Glomerular visceral epithelial cell (primary cell): ENCODE results near the gene FAM72C.
"Not testable (repeated sequence)": the region's sequence is repeated elsewhere in the genome, so short reads cannot be mapped to it uniquely, and the experiment has no call there.

Experiments used
- DNase-seq: peaks from one replicate; pipeline ENCODE4 v3.0.0-alpha.2; 2016; ENCODE audit errors: extremely low spot score

FAM72C gene

DNA sequence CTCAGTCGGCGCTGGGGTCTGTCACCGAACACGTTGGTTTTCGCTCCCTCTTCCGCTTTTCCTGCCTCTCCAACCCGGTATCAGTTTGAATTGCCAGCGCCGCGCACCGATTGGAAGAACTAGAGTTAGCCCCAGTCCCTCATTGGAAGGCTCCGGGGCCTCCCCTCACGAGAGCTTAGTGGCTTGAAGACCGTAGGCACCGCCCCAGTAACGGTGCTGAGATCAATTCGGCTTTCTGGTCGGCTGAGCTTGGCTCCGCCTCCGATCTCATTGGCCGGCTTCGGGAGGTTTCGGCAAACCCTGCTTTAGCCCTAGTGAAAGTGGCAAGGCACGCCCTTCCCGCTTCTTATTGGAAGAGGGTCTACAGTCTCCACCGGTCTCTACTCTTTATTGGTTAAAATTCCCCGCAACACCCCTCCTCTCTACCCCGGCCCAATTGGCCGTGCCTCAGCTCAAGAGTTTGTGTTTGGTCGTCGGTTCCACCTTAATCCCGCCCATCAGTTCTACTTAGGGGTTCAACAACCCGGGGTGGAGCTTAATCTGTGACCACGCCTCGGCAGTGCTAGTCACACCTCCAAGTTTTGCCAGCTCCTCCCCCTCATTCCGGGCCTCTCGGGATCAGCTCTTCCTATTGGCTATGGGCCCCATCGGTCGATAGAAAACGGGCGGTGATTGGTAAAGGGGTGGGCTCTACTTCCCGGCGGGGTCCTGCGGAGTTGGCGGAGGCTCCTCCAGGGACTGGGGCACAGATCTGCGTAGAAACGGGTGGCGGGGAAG is at the start of gene FAM72C:
FAM72C (minus strand) TSS at position 63 of the 777 bp plus-strand sequence. CDS start 845 bp downstream, outside the sequence.
- DNase-seq, result not testable (repeated sequence)

- DNase-seq, result not testable (repeated sequence)
Observed at GRCh38 chr1:144020001-144020738, 48.4 kb upstream of the FAM72C start.

GRCh38 chr1:144019101-144019500 is 47.3 kb upstream of the FAM72C start:
- DNase-seq, result not testable (repeated sequence)

GRCh38 chr1:144015180-144015966 is 43.6 kb upstream of the FAM72C start:
- not testable (repeated sequence) for DNase-seq

- not testable (repeated sequence) for DNase-seq
Observed at GRCh38 chr1:144014528-144014927, 42.7 kb upstream of the FAM72C start.

DNA sequence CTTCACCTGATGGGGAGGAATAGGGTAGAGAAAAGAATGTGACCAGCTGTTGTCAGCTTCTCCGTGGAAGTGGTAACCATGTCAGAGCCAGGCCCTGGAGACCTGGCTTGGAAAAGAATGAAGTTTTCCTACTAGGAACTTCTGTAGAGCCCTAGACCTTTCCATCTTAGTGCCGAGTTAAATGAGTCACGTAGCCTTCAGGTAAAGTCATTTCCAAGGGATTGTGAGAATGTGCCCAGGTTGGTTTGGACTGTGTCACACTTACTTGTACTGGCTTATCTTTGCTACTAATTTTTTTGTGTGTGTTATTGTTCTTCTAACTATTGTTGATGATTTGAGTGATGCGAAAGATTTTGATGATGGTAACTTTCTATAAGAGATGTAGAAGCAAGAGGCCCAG is 42.3 kb upstream of the FAM72C start:
- DNase-seq, result not testable (repeated sequence)

DNA sequence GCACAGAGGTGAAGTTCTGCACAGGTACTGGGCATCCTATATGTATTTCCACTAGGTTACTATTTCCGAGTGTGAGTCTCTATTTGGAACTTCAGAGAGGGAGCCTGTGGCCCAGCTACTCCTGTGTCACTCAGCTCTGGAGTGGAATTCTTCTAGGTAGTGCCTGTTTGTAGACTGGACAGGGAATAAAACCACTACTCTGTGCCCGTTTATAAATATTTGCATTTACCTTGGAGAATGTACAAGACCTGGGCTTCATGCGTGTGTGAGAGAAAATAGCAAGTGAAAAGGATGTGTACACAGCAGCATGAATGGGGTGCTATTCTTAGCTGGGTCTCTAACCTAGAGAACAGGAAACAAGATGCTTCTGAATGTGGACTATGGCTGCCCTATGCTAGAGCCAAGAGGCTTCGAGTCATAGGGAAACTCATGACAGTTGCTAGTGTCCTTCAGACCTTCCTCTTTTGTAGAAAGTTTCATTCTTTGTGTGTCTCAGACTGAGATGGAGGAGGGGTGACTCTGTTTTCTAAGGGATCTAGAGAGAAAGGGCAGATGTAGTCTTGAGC is 40.5 kb upstream of the FAM72C start:
- not testable (repeated sequence) for DNase-seq

GRCh38 chr1:144009410-144009809 is 37.6 kb upstream of the FAM72C start:
- DNase-seq, result not testable (repeated sequence)

DNA sequence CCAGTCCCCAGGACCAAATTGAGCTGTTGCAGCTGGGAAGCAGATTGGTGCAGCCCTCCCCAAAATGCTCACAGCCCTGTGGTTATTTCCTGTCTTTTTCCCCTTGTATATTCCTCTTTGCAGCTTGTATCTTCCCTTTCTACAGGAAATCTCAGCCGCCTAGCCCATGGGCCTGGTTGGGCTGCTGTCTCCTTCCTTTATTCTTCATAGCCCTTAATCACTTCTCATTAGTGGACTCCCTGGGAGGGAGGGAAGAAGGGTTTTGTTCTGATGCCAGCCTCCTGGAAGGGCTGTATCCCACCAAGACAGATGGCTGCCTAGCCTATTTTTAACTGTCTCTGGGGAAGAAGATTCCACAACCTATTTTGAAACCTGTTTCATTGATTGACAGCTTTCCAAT is 32.5 kb upstream of the FAM72C start:
- DNase-seq, result not testable (repeated sequence)

- DNase-seq, result not testable (repeated sequence)
Observed at GRCh38 chr1:144003306-144004029, 31.7 kb upstream of the FAM72C start.

- not testable (repeated sequence) for DNase-seq
Observed at GRCh38 chr1:144002141-144002881, 30.5 kb upstream of the FAM72C start.

GRCh38 chr1:144001077-144001476 is 29.3 kb upstream of the FAM72C start:
- not testable (repeated sequence) for DNase-seq

- DNase-seq, result not testable (repeated sequence)
Observed at GRCh38 chr1:143996020-143996419, 24.2 kb upstream of the FAM72C start.

- not testable (repeated sequence) for DNase-seq
Observed at GRCh38 chr1:143993301-143993907, 21.6 kb upstream of the FAM72C start.

GRCh38 chr1:143990699-143991098 is 18.9 kb upstream of the FAM72C start:
- not testable (repeated sequence) for DNase-seq

- not testable (repeated sequence) for DNase-seq
Observed at GRCh38 chr1:143989719-143990118, 17.9 kb upstream of the FAM72C start.

DNA sequence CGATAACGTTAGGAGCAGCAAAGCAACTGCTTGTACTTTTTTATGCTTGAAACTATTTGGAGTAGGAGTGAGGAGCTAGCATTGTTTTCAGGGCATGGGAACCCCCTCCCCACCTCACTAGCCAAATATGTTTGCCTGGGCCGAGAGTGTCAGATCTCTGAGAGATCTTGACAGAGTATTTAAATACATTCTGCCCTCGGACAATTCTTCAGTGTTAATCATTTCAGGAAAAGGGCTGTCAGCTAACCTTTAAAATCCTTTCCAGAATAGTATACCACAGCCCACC is 17.6 kb upstream of the FAM72C start:
- DNase-seq, result not testable (repeated sequence)

GRCh38 chr1:143988602-143989426 is 17.0 kb upstream of the FAM72C start:
- DNase-seq, result not testable (repeated sequence)

DNA sequence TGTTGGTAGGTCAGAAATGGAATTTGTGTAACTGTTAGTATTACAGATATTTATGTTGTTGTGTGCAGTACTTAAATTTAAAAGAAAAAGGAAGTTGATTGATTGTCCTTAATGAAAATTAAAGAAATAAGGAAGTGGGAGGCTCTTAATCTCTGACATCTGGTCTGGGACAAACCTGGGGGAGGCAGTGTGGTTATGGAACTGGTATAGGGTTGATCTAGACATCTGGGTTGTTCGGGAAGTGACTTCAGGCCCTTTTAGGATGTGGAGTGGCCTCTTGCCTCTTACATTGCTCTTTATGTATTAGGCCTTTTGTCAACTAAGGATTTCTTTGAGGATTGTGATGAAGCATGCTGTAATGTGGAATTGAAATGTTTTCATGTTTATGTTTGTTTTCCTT is 16.1 kb upstream of the FAM72C start:
- not testable (repeated sequence) for DNase-seq
